H9 (cell line): ENCODE measurements around the gene RGP1. TPM values are rescaled to one million over a fixed set of nuclear protein-coding genes. Genes with fewer than 3 reads are reported as not detected.

Source experiments
- DNase-seq: peaks from one replicate; pipeline ENCODE4 v3.0.0-alpha.2; 2017
- H2AFZ ChIP-seq: one replicate; pipeline ENCODE4 v1.6.1; 2013; ENCODE audit warnings: mild to moderate bottlenecking, low read length, control low read depth, moderate library complexity
- H2AK5ac ChIP-seq: 2 replicates; pipeline ENCODE4 v1.6.1; 2013; ENCODE audit warnings: low read length, control low read depth, mixed read lengths; ENCODE audit not compliant: insufficient read length
- H2BK120ac ChIP-seq: one replicate; pipeline ENCODE4 v1.6.1; 2013; ENCODE audit warnings: low read depth, mild to moderate bottlenecking, low read length, control low read depth, inconsistent platforms; ENCODE audit not compliant: poor library complexity, severe bottlenecking
- H2BK12ac ChIP-seq: 2 replicates; pipeline ENCODE4 v1.6.1; 2013; ENCODE audit warnings: low read length, control low read depth, mixed read lengths, low read depth; ENCODE audit not compliant: insufficient read length
- H2BK15ac ChIP-seq: 2 replicates; pipeline ENCODE4 v1.6.1; 2013; ENCODE audit warnings: low read depth, low read length, control low read depth
- H2BK20ac ChIP-seq: one replicate; pipeline ENCODE4 v1.6.1; 2013; ENCODE audit warnings: low read depth, mild to moderate bottlenecking, low read length, control low read depth, inconsistent platforms; ENCODE audit not compliant: poor library complexity, severe bottlenecking
- H2BK5ac ChIP-seq: 2 replicates; pipeline ENCODE4 v1.6.1; 2013; ENCODE audit warnings: low read length, control low read depth, mixed read lengths; ENCODE audit not compliant: insufficient read length
- H3K14ac ChIP-seq: 2 replicates; pipeline ENCODE4 v1.6.1; 2013; ENCODE audit warnings: low read length, control low read depth; ENCODE audit not compliant: insufficient read depth
- H3K18ac ChIP-seq: 2 replicates; pipeline ENCODE4 v1.6.1; 2013; ENCODE audit warnings: low read depth, mild to moderate bottlenecking, mixed read lengths, low read length, control low read depth; ENCODE audit not compliant: insufficient read length
- H3K23ac ChIP-seq: 2 replicates; pipeline ENCODE4 v1.6.1; 2013; ENCODE audit warnings: low read length, control low read depth, mixed read lengths, low read depth; ENCODE audit not compliant: insufficient read length
- H3K23me2 ChIP-seq: 2 replicates; pipeline ENCODE4 v1.6.1; 2013; ENCODE audit warnings: low read depth, mild to moderate bottlenecking, mixed read lengths, low read length, control low read depth; ENCODE audit not compliant: insufficient read length, poor library complexity, severe bottlenecking
- H3K27ac ChIP-seq: 2 replicates; pipeline ENCODE4 v1.5.1; 2013; ENCODE audit warnings: low read length, control low read depth, mixed read lengths, low read depth; ENCODE audit not compliant: insufficient read length
- H3K27me3 ChIP-seq: 2 replicates; pipeline ENCODE4 v1.6.1; 2013; ENCODE audit warnings: low read length, control low read depth, inconsistent platforms; ENCODE audit not compliant: insufficient read depth
- H3K4ac ChIP-seq: 2 replicates; pipeline ENCODE4 v1.6.1; 2013; ENCODE audit warnings: low read depth, mild to moderate bottlenecking, control low read depth, inconsistent platforms, low read length, moderate library complexity
- H3K4me1 ChIP-seq: 2 replicates; pipeline ENCODE4 v1.6.1; 2013; ENCODE audit warnings: low read length, control low read depth, inconsistent platforms; ENCODE audit not compliant: insufficient read depth
- H3K4me2 ChIP-seq: 2 replicates; pipeline ENCODE4 v1.6.1; 2013; ENCODE audit warnings: low read length, control low read depth, mixed read lengths; ENCODE audit not compliant: insufficient read length, insufficient read depth
- H3K56ac ChIP-seq: 2 replicates; pipeline ENCODE4 v1.6.1; 2013; ENCODE audit warnings: low read depth, mild to moderate bottlenecking, mixed read lengths, low read length, control low read depth; ENCODE audit not compliant: insufficient read length
- H3K79me1 ChIP-seq: 2 replicates; pipeline ENCODE4 v1.6.1; 2013; ENCODE audit warnings: low read depth, mild to moderate bottlenecking, moderate library complexity, low read length, control low read depth, inconsistent platforms; ENCODE audit not compliant: insufficient read depth, poor library complexity, severe bottlenecking
- H3K79me2 ChIP-seq: 2 replicates; pipeline ENCODE4 v1.6.1; 2013; ENCODE audit warnings: low read length, control low read depth, inconsistent platforms; ENCODE audit not compliant: insufficient read depth
- H3K9ac ChIP-seq: 2 replicates; pipeline ENCODE4 v1.6.1; 2013; ENCODE audit warnings: low read length, control low read depth, mixed read lengths; ENCODE audit not compliant: insufficient read length; ENCODE audit errors: extremely low read depth
- H3K9me3 ChIP-seq: one replicate; pipeline ENCODE4 v1.6.1; 2013; ENCODE audit warnings: low read depth, low read length, inconsistent platforms; ENCODE audit not compliant: control insufficient read depth
- H3T11ph ChIP-seq: one replicate; pipeline ENCODE4 v1.6.1; 2013; ENCODE audit warnings: mild to moderate bottlenecking, low read length, control low read depth, inconsistent platforms
- H4K20me1 ChIP-seq: one replicate; pipeline ENCODE4 v1.6.1; 2013; ENCODE audit not compliant: control insufficient read depth, insufficient read length, insufficient read depth
- H4K5ac ChIP-seq: 2 replicates; pipeline ENCODE4 v1.6.1; 2013; ENCODE audit warnings: low read depth, mild to moderate bottlenecking, mixed read lengths, low read length, control low read depth; ENCODE audit not compliant: insufficient read length
- H4K8ac ChIP-seq: replicated peaks from 2 replicates; pipeline ENCODE4 v1.6.1; 2013; ENCODE audit warnings: low read length, control low read depth, mixed read lengths, low read depth; ENCODE audit not compliant: insufficient read length
- H4K91ac ChIP-seq: 2 replicates; pipeline ENCODE4 v1.6.1; 2013; ENCODE audit warnings: low read depth, mild to moderate bottlenecking, moderate library complexity, mixed read lengths, low read length, control low read depth; ENCODE audit not compliant: insufficient read length
- H3K27ac Mint-ChIP-seq, 3 experiments: 2 replicates in 2 of 3; 3 replicates in 1 of 3; pipeline ENCODE4 v1.8.0; 2020 to 2021; ENCODE audit warnings: mixed read lengths in 3 of 3, mild to moderate bottlenecking in 1 of 3, moderate library complexity in 1 of 3
- H3K27me3 Mint-ChIP-seq: 2 replicates; pipeline ENCODE4 v1.8.0; 2021; ENCODE audit warnings: low read depth, mild to moderate bottlenecking, moderate library complexity, mixed read lengths
- H3K36me3 Mint-ChIP-seq, 3 experiments: 2 replicates in 2 of 3; 3 replicates in 1 of 3; pipeline ENCODE4 v1.8.0; 2020 to 2021; ENCODE audit warnings: low read depth in 3 of 3, mixed read lengths in 3 of 3; ENCODE audit not compliant: insufficient read depth in 1 of 3
- H3K4me1 Mint-ChIP-seq, 2 experiments: 2 replicates each; pipeline ENCODE4 v1.8.0; 2020; ENCODE audit warnings: mixed read lengths in 2 of 2
- H3K4me3 Mint-ChIP-seq, 2 experiments: 2 replicates in 1 of 2; 3 replicates in 1 of 2; pipeline ENCODE4 v1.8.0; 2020 to 2021; ENCODE audit warnings: mild to moderate bottlenecking in 2 of 2, mixed read lengths in 2 of 2, moderate library complexity in 1 of 2
- H3K9me3 Mint-ChIP-seq, 2 experiments: 2 replicates in 1 of 2; 3 replicates in 1 of 2; pipeline ENCODE4 v1.8.0; 2020; ENCODE audit warnings: mild to moderate bottlenecking in 2 of 2, mixed read lengths in 2 of 2, moderate library complexity in 1 of 2
- CTCF ChIP-seq: fragments of 200-600 bp; sonication (generic); conservative IDR thresholded peaks from 3 replicates; pipeline ENCODE4 v1.8.0; 2021; ENCODE audit warnings: antibody characterized with exemption, mild to moderate bottlenecking
- WGBS: extraction: QIAGEN DNeasy Blood & Tissue Kit; methylation state at CpG from one replicate; pipeline ENCODE4 v1.1.7; 2013; ENCODE audit warnings: missing lambda C conversion rate, low lambda C conversion rate, mixed read lengths; ENCODE audit not compliant: insufficient read length; ENCODE audit errors: extremely low coverage; 5-methylcytosine and 5-hydroxymethylcytosine counted together
- total RNA-seq: library from RNA; stranded (reverse); gene quantifications from 2 replicates; pipeline ENCODE4 v1.2.1, GENCODE V29; 2021

Gene RGP1
- total RNA-seq, 1 experiment from 2014 or later = 25.7 TPM

GRCh38 chr9:35757226-35757891, 8.3 kb downstream of the RGP1 start:
- no peak overlapping the region for H2BK5ac ChIP-seq

More at GRCh38 chr9:35757226-35757891, 8.3 kb downstream of the RGP1 start:
- Histone ChIP-seq H3K27ac (no peak overlapping the region), H3K4me1 (no peaks in the 10 kb centered on the region), H2BK12ac (no peak overlapping the region), H4K5ac (no peak overlapping the region), H3K9ac (peak overlapping the region; percentile 51), H4K91ac (no peak overlapping the region), H3K79me2 (no peaks in the 10 kb centered on the region; the same call in 1 of the 2 replicates), H3K4me2 (peak overlapping the region; percentile 46), H3K18ac (peak overlapping the region; percentile 45), H4K20me1 (no peaks in the 10 kb centered on the region), H4K8ac (no peak overlapping the region), H2BK15ac (no peak overlapping the region), H2BK20ac (no peak overlapping the region), H3T11ph (no peak overlapping the region), H3K27me3 (no peaks in the 10 kb centered on the region), H3K9me3 (no peaks in the 10 kb centered on the region), H3K4ac (no peak overlapping the region), H3K23ac (no peak overlapping the region), H3K79me1 (no peaks in the 10 kb centered on the region), H2AK5ac (no peak overlapping the region), H3K14ac (0 out of 2 replicates have a peak overlapping the region, but pooled peaks have one; percentile 0), H3K23me2 (peaks cover 3% of the 10 kb centered on the region), H2BK120ac (no peak overlapping the region), H3K56ac (no peak overlapping the region), H2AFZ (no peak overlapping the region)
- no CpG with 5 or more reads among the region's 20 CpGs for WGBS
- peak overlapping the region; percentile 93 to 97 for H3K4me3 Mint-ChIP-seq
- no peak for TF ChIP-seq CTCF
- peak overlapping the region; percentile 96 to 98 (median 97) for H3K27ac Mint-ChIP-seq
- DNase-seq = peak; percentile 70
- peaks cover 16 to 26% (median 23%) of the 10 kb centered on the region in 3 experiments; a peak in 6 of 7 replicates for H3K36me3 Mint-ChIP-seq
- H3K4me1 Mint-ChIP-seq = peaks cover 29 to 32% of the 10 kb centered on the region in 2 experiments
- H3K9me3 Mint-ChIP-seq = no peaks in the 10 kb centered on the region
- no peaks in the 10 kb centered on the region for H3K27me3 Mint-ChIP-seq
